K562 (cell line): ENCODE data around the gene LGALS12. TPM values are rescaled to one million over a fixed set of nuclear protein-coding genes. Genes with fewer than 3 reads are reported as not detected.
A peak's percentile ranks its signal among the peaks of the same experiment; 100 is the strongest.

Source experiments
- ARID2 ChIP-seq: fragments of 450-650 bp; IDR thresholded peaks from 2 replicates; pipeline ENCODE4 v1.6.1; 2017; ENCODE audit warnings: antibody characterized with exemption, mild to moderate bottlenecking
- ATF1 ChIP-seq, 2 experiments: fragments of 450-650 bp in 1 of 2; IDR thresholded peaks; 2 replicates each; pipeline ENCODE4 v1.6.1; 2016; ENCODE audit warnings: missing compliant biosample characterization in 1 of 2, missing genetic modification characterization in 1 of 2
- BDP1 ChIP-seq: IDR thresholded peaks from 3 replicates; pipeline ENCODE4 v1.6.1; 2011; ENCODE audit not compliant: insufficient read length, insufficient read depth
- CHD4 ChIP-seq: fragments of 200-600 bp; sonication (generic); IDR thresholded peaks from 3 replicates; pipeline ENCODE4 v1.6.1; 2012; ENCODE audit warnings: low read depth, mild to moderate bottlenecking, mixed read lengths, low read length, inconsistent platforms; ENCODE audit not compliant: insufficient read depth, insufficient replicate concordance, poor library complexity, severe bottlenecking
- CXXC5 ChIP-seq: fragments of 250-450 bp; sonication (Bioruptor Pico); IDR thresholded peaks from 2 replicates; pipeline ENCODE4 v1.8.0; 2022; ENCODE audit warnings: inconsistent platforms, mild to moderate bottlenecking, moderate library complexity
- GATA2 ChIP-seq: sonication (generic); formaldehyde crosslinking; IDR thresholded peaks from 2 replicates; pipeline ENCODE4 v1.4.0; 2020; ENCODE audit warnings: mild to moderate bottlenecking, missing genetic modification reagents
- HCFC1 ChIP-seq: IDR thresholded peaks from 2 replicates; pipeline ENCODE4 v1.6.1; 2012; ENCODE audit warnings: low read depth, low read length, improper control_type of control experiment
- HDAC3 ChIP-seq: fragments of 450-650 bp; IDR thresholded peaks from 2 replicates; pipeline ENCODE4 v1.6.1; 2018; ENCODE audit warnings: borderline replicate concordance, mild to moderate bottlenecking, moderate library complexity; ENCODE audit not compliant: partially characterized antibody
- HNRNPH1 ChIP-seq: fragments of 200-400 bp; formaldehyde crosslinking; optimal IDR thresholded peaks from 2 replicates; pipeline ENCODE3; 2017; ENCODE audit warnings: low read depth, mild to moderate bottlenecking, low read length, moderate library complexity
- JUN ChIP-seq, 2 experiments: sonication (generic) in 1 of 2; formaldehyde crosslinking in 1 of 2; IDR thresholded peaks; 2 replicates each; pipeline versions ENCODE4 v1.6.1 to v1.8.0; 2012 to 2022; ENCODE audit warnings: borderline replicate concordance in 2 of 2, mild to moderate bottlenecking in 2 of 2, improper control_type of control experiment in 1 of 2, low read depth in 1 of 2, low read length in 1 of 2, missing genetic modification reagents in 1 of 2
- MAZ ChIP-seq, 2 experiments: fragments of 450-650 bp in 1 of 2; sonication (generic) in 1 of 2; formaldehyde crosslinking; IDR thresholded peaks in 1 of 2; conservative IDR thresholded peaks in 1 of 2; 2 replicates each; pipeline versions ENCODE4 v1.4.0 to v1.5.0; 2020; ENCODE audit warnings: mild to moderate bottlenecking in 1 of 2, missing genetic modification reagents in 1 of 2
- MYBL2 ChIP-seq, 2 experiments: fragments of 450-650 bp in 1 of 2; sonication (generic) in 1 of 2; formaldehyde crosslinking in 1 of 2; IDR thresholded peaks; 2 replicates each; pipeline versions ENCODE4 v1.6.1 to v1.8.1; 2017 to 2022; ENCODE audit warnings: borderline replicate concordance in 1 of 2, inconsistent platforms in 1 of 2, low read depth in 1 of 2, mild to moderate bottlenecking in 1 of 2, missing genetic modification reagents in 1 of 2, moderate library complexity in 1 of 2
- MYC ChIP-seq, 2 experiments: fragments of 250-450 bp in 1 of 2; sonication (Bioruptor Pico) in 1 of 2; IDR thresholded peaks; 2 replicates each; pipeline versions ENCODE4 v1.5.1 to v1.6.1; 2012 to 2021; ENCODE audit warnings: low read depth in 2 of 2, borderline replicate concordance in 1 of 2, improper control_type of control experiment in 1 of 2, low read length in 1 of 2, mild to moderate bottlenecking in 1 of 2, moderate library complexity in 1 of 2
- NCOR1 ChIP-seq: fragments of 450-650 bp; IDR thresholded peaks from 2 replicates; pipeline ENCODE4 v1.6.1; 2016; ENCODE audit warnings: mild to moderate bottlenecking, moderate library complexity
- NR4A1 ChIP-seq, 2 experiments: fragments of 250-450 bp in 1 of 2; fragments of 450-650 bp in 1 of 2; sonication (Bioruptor Pico) in 1 of 2; IDR thresholded peaks; 2 replicates each; pipeline versions ENCODE4 v1.4.0 to v1.6.1; 2016 to 2020; ENCODE audit warnings: mild to moderate bottlenecking in 2 of 2, missing compliant biosample characterization in 1 of 2, missing genetic modification characterization in 1 of 2, moderate library complexity in 1 of 2
- PHF20 ChIP-seq: fragments of 450-650 bp; IDR thresholded peaks from 2 replicates; pipeline ENCODE4 v1.6.1; 2018; ENCODE audit not compliant: partially characterized antibody
- TBP ChIP-seq: optimal IDR thresholded peaks from 2 replicates; pipeline ENCODE3; 2011; ENCODE audit warnings: low read depth, low read length, improper control_type of control experiment
- UBTF ChIP-seq, 2 experiments: IDR thresholded peaks; 2 replicates each; pipeline ENCODE4 v1.6.1; 2012; ENCODE audit warnings: improper control_type of control experiment in 2 of 2, low read depth in 2 of 2, low read length in 2 of 2, borderline replicate concordance in 1 of 2
- ZNF124 ChIP-seq: sonication (generic); formaldehyde crosslinking; IDR thresholded peaks from 2 replicates; pipeline ENCODE4 v1.8.1; 2022; ENCODE audit warnings: missing genetic modification reagents
- ZNF263 ChIP-seq: sonication (generic); formaldehyde crosslinking; IDR thresholded peaks from 2 replicates; pipeline ENCODE4 v1.8.0; 2022; ENCODE audit warnings: mild to moderate bottlenecking, missing genetic modification reagents, borderline replicate concordance
- ZNF764 ChIP-seq: fragments of 250-450 bp; sonication (Bioruptor Pico); IDR thresholded peaks from 2 replicates; pipeline ENCODE4 v1.4.0; 2020; ENCODE audit warnings: low read depth, mild to moderate bottlenecking, moderate library complexity
- polyA plus RNA-seq, 8 experiments: library from polyadenylated mRNA; depleted of rRNA in 4 of 8; stranded (reverse) in 5 of 8; unstranded in 3 of 8; fragments of >200 nt; fragmentation: Nextera tagmentation in 2 of 8; fragmentation: Illumina TruSeq in 1 of 8; extraction: Ambion mirVana in 2 of 8; extraction: Trizol in 1 of 8; gene quantifications; 2 replicates each; pipeline versions ENCODE4 v1.2.1 to v1.2.3, GENCODE V29; 2011 to 2014; ENCODE audit warnings: inconsistent platforms in 1 of 8, missing spikeins in 1 of 8
- total RNA-seq, 7 experiments: library from RNA; depleted of rRNA in 6 of 7; stranded (reverse); fragments of >200 nt in 6 of 7; fragmentation: Illumina TruSeq in 2 of 7; extraction: Trizol in 2 of 7; gene quantifications; 2 replicates each; pipeline versions ENCODE4 v1.2.1 to v1.2.3, GENCODE V29; 2011 to 2021; ENCODE audit warnings: low replicate concordance in 1 of 7

The LGALS12 gene
- total and polyA plus RNA-seq, 9 of the 15 experiments (the other 6 are each of a cell fraction or from before 2014, with no cell fraction given) = 0.66 to 8.0 (median 5.0) TPM

- TF ChIP-seq NR4A1 (CRISPR knock-in tag; IDR thresholded peaks at IDR 0.05) (no peak), NR4A1 (tag; IDR thresholded peaks at IDR 0.05) (no peak), ZNF124 (CRISPR knock-in tag) (no peak), TBP (no peak), ZNF764 (CRISPR knock-in tag) (no peak), HCFC1 (no peak), NCOR1 (peak; percentile 89), JUN (IDR thresholded peaks at IDR 0.05; ENCODE audit: borderline replicate concordance, low read depth, low read length) (no peak), JUN (CRISPR knock-in tag; IDR thresholded peaks at IDR 0.05; ENCODE audit: borderline replicate concordance) (no peak), HDAC3 (peak; percentile 73), MYC (IDR thresholded peaks at IDR 0.05; ENCODE audit: low read depth, low read length) (no peak), MYC (CRISPR knock-in tag; IDR thresholded peaks at IDR 0.05; ENCODE audit: borderline replicate concordance, low read depth) (no peak), MYBL2 (IDR thresholded peaks at IDR 0.05; ENCODE audit: low read depth) (no peak), MYBL2 (CRISPR knock-in tag; IDR thresholded peaks at IDR 0.05; ENCODE audit: borderline replicate concordance) (no peak), GATA2 (peak; percentile 71), CXXC5 (peak; percentile 38; the same call in 1 of the 2 replicates), MAZ (CRISPR knock-in tag; conservative IDR thresholded peaks at IDR 0.05 in 1 of 2, IDR thresholded peaks at IDR 0.05 in 1 of 2) (peak in 1 of 2 experiments; percentile 58; a peak in 2 of 4 replicates), PHF20 (no peak), ATF1 (CRISPR knock-in tag; IDR thresholded peaks at IDR 0.05) (no peak), ATF1 (tag; IDR thresholded peaks at IDR 0.05) (no peak), ZNF263 (CRISPR knock-in tag) (no peak), ARID2 (no peak), BDP1 (no peak), CHD4 (no peak), HNRNPH1 (no peak), UBTF (IDR thresholded peaks at IDR 0.05; ENCODE audit: borderline replicate concordance in 1 of 2, low read depth in 2 of 2, low read length in 2 of 2) (no peak)
Observed at GRCh38 chr11:63517156-63517555, 11.3 kb downstream of the LGALS12 start (continued).
